Activated T-cell treated with anti-CD3 and anti-CD28 coated beads for 24 hours (primary cell): ENCODE results near the gene EIF2S2.
"Not testable (repeated sequence)": the region's sequence is repeated elsewhere in the genome, so short reads cannot be mapped to it uniquely, and the experiment has no call there.

ENCODE experiments used
- DNase-seq: peaks from one replicate; pipeline ENCODE4 v3.0.0-alpha.2; 2020; ENCODE audit warnings: low read depth

The EIF2S2 gene, protein sequence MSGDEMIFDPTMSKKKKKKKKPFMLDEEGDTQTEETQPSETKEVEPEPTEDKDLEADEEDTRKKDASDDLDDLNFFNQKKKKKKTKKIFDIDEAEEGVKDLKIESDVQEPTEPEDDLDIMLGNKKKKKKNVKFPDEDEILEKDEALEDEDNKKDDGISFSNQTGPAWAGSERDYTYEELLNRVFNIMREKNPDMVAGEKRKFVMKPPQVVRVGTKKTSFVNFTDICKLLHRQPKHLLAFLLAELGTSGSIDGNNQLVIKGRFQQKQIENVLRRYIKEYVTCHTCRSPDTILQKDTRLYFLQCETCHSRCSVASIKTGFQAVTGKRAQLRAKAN

DNA sequence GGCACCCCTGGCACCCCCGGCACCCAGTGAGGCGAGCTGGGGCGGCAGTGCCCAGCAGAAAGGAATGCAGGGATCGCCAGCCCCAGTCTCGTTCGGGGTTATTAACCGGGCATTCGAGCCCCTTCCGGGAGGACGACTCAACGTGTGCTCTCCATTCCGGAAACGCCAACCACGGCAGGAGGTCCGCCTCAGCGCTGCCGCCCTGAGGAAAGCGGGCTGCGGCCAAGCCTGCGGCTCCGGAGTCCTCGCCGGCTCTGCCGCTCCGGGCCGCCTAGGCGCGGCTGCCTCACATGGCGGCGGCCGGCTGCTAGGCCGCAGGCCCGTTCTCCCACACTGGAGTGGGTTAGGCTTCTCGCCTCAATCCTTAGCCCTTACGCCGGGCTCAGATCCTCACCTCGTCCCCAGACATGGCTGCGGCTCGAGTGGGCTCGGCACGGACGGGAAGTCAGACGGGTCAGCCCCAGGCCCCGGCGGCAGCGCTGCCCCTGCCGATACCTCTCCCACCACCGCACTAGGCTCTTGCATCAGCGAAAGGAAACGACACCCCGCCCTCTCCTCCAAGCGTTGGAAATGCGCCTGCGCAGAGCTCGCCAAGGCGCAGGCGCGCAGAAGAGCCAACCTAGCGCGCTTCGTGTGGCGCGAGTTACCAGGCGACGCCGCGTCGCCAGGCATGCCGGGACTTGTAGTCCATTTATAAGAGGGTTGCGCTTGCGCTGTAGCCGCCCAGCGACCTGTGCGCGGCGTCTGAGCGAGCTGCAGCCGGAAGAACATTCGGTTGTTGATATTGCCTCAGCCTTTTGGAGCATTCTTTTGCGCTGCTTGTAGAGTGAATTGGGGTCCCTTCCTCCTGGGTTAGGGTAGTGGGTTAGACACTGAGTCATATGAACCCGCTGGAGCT lies at the start of gene EIF2S2:
Gene EIF2S2 (minus strand): TSS at position 542 of the 898 bp plus-strand sequence. CDS start 133 bp downstream, at position 409.
- peak; percentile 93 for DNase-seq

- DNase-seq: not testable (repeated sequence)
These were observed 45.7 kb upstream of the EIF2S2 start for GRCh38 chr20:34157697-34158096.

- no peak for DNase-seq
These were observed 43.8 kb upstream of the EIF2S2 start for GRCh38 chr20:34155836-34156235.

GRCh38 chr20:34153169-34153568 lies 41.1 kb upstream of the EIF2S2 start:
- not testable (repeated sequence) for DNase-seq

GRCh38 chr20:34152073-34152472 lies 40.0 kb upstream of the EIF2S2 start:
- DNase-seq: not testable (repeated sequence)

GRCh38 chr20:34150306-34151000 lies 38.4 kb upstream of the EIF2S2 start:
- no peak for DNase-seq

- no peak for DNase-seq
These were observed 33.3 kb upstream of the EIF2S2 start for GRCh38 chr20:34145280-34145819.

DNA sequence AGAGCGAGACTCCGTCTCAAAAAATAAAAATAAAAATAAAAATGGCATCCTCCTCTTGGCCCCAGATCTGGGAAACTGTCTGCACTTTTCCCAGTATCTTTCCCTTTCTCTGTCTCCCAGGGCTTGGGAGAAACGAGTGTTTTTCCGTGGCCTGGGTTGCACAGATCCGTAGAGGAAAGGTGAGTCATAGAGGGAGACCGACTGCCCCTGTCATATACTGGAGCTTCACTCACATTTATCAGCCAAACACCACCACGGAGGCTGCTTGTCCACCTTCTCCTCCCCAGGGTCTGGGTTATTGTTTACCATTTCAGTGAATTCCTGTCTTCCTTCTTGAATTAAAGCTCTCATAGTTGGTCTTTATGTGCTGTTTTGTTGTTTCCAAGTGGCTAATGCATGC lies 31.9 kb upstream of the EIF2S2 start:
- DNase-seq: no peak

- DNase-seq: no peak
These were observed 30.1 kb upstream of the EIF2S2 start for GRCh38 chr20:34142121-34142520.

GRCh38 chr20:34141293-34141692 lies 29.2 kb upstream of the EIF2S2 start:
- DNase-seq: no peak

DNA sequence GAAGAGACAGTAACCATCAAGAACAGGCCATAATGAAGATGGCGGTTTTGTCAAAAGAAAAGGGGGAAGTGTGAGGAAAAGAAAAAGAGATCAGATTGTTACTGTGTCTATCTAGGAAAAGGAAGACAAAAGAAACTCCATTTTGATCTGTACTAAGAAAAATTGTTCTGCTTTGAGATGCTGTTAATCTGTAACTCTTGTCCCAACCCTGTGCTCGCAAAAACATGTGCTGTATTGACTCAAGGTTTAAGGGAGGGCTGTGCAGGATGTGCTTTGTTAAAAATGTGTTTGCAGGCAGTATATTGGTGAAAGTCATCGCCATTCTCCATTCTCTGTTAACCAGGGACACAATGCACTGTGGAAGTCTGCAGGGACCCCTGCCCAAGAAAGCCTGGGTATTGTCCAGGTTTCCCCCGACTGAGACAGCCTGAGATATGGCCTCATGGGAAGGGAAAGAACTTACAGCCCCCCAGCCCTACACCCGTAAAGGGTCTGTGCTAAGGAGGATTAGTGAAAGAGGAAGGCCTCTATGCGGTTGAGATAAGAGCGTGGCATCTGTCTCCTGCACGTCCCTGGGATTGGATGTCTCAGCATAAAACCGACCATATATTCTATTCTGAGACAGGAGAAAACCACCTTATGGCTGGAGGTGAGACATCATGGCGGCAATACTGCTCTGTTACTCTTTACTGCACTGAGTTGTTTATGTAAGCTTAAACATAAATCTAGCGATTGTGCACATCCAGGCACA lies 23.7 kb upstream of the EIF2S2 start:
- DNase-seq: not testable (repeated sequence)

DNA sequence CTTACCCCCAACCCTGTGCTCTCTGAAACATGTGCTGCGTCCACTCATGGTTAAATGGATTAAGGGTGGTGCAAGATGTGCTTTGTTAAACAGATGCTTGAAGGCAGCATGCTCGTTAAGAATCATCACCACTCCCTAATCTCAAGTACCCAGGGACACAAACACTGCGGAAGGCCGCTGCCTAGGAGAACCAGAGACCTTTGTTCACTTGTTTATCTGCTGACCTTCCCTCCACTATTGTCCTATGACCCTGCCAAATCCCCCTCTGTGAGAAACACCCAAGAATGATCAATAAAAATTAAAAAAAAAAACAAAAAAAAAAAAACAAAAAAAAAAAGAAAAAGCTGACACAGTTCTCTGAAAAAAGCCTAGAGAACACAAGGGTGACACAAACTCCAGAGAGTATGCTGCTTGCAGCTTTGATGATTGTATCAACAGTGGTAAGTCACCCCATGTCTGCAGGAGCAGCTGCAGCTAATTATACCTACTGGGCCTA lies 21.4 kb upstream of the EIF2S2 start:
- not testable (repeated sequence) for DNase-seq

- DNase-seq: not testable (repeated sequence)
These were observed 20.9 kb upstream of the EIF2S2 start for GRCh38 chr20:34132943-34133342.

DNA sequence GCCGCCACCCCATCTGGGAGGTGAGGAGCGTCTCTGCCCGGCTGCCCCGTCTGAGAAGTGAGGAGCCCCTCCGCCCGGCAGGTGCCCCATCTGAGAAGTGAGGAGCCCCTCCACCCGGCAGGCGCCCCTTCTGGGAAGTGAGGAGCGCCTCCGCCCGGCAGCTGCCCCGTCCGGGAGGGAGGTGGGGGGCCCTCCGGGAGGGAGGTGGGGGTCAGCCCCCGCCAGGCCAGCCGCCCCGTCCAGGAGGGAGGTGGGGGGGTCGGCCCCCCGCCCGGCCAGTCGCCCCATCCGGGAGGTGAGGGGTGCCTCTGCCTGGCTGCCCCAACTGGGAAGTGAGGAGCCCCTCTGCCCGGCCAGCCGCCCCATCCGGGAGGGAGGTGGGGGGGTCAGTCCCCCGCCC lies 20.4 kb upstream of the EIF2S2 start:
- DNase-seq: not testable (repeated sequence)

DNA sequence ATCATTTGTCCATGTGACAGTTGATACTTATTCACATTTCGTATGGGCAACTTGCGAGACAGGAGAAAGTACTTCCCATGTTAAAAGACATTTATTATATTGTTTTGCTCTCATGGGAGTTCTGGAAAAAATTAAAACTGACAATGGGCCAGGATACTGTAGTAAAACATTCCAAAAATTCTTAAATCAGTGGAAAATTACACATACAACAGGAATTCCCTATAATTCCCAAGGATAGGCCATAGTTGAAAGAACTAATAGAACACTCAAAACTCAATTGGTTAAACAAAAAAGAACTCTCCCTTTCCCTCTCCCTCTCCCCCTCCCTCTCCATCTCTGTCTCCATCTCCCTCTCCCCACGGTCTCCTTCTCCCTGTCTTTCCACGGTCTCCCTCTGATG lies 19.4 kb upstream of the EIF2S2 start:
- no peak for DNase-seq

- peak; percentile 36 for DNase-seq
These were observed 17.6 kb upstream of the EIF2S2 start for GRCh38 chr20:34129518-34130162.

- no peak for DNase-seq
These were observed 15.7 kb upstream of the EIF2S2 start for GRCh38 chr20:34127792-34128191.

DNA sequence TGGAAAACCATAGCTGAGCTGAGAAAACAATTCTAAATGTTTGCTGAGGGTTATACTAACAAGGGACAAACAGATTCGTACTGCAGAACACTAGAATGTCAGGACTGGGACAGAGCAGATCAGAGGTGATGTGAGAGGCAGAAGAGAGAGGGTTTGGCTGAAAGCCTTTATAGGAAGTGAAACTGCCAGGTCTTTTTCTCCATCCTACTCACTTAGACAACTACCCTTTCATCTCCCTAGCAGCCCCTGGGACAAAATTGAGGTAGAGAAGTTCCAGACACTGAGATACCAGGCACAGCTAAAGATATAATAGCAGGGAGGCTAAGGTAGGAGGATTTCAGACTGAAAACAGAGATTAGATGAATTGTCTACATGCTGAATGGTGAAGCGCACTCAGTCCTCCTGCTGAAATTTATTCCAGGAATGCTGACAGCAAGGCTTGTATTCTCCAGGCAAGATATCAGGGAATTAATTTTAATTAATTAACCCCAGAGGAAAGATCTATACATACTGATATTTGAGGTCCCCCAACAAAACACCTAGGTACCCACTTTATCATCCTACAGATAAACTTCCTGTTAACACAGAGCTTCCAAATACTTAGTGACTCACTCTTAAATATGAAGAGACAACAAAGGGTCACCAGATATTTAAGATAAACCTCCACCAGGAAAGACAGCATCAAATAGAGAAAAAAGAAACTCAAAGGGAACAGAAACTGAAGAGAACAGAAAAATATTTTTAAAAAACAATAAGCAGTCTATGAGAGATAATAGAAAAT lies 12.6 kb upstream of the EIF2S2 start:
- DNase-seq: no peak

- no peak for DNase-seq
These were observed 11.3 kb upstream of the EIF2S2 start for GRCh38 chr20:34123309-34123708.
